GM23248 (cell line): Measurements from ENCODE around the gene PIR.

Experiments
- EZH2 ChIP-seq: fragments of 200-600 bp; sonication (generic); IDR thresholded peaks from 2 replicates; pipeline ENCODE4 v1.6.1; 2018; ENCODE audit warnings: antibody characterized with exemption, mild to moderate bottlenecking; ENCODE audit not compliant: insufficient read depth, poor library complexity, severe bottlenecking
- EZH2phosphoT487 ChIP-seq: fragments of 200-600 bp; sonication (generic); IDR thresholded peaks from 2 replicates; pipeline ENCODE4 v1.6.1; 2018; ENCODE audit warnings: antibody characterized with exemption, moderate library complexity, mild to moderate bottlenecking, low read depth; ENCODE audit not compliant: insufficient read depth

- TF ChIP-seq EZH2 = no peak
- no peak for TF ChIP-seq EZH2phosphoT487
Measured at GRCh38 chrX:15413101-15413500, 80.0 kb downstream of the PIR start.
